Pulmonary artery endothelial cell (primary cell): ENCODE data around the gene ZNF341. TPM values are rescaled to one million over a fixed set of nuclear protein-coding genes. Genes with fewer than 3 reads are reported as not detected.

Experiments
- DNase-seq: peaks from one replicate; pipeline ENCODE4 v3.0.0-alpha.2; 2011; ENCODE audit warnings: low read depth, low spot score
- total RNA-seq: library from RNA; depleted of rRNA; stranded (reverse); fragments of >200 nt; gene quantifications from 2 replicates; pipeline ENCODE4 v1.2.3, GENCODE V29; 2014

ZNF341 gene
- total RNA-seq, 1 donor from 2014 or later, result 0.86 TPM

- no peak for DNase-seq
These were observed 30.0 kb upstream of the ZNF341 start for GRCh38 chr20:33701629-33702450.

GRCh38 chr20:33702861-33703260 lies 28.9 kb upstream of the ZNF341 start:
- no peak for DNase-seq

GRCh38 chr20:33703498-33704137 lies 28.2 kb upstream of the ZNF341 start:
- no peak for DNase-seq

GRCh38 chr20:33704197-33704924 lies 27.4 kb upstream of the ZNF341 start:
- DNase-seq, result no peak

- no peak for DNase-seq
These were observed 24.1 kb upstream of the ZNF341 start for GRCh38 chr20:33707668-33708067.

- no peak for DNase-seq
These were observed 22.4 kb upstream of the ZNF341 start for GRCh38 chr20:33709398-33709797.

GRCh38 chr20:33709905-33710541 lies 21.8 kb upstream of the ZNF341 start:
- DNase-seq, result no peak

GRCh38 chr20:33710681-33711445 lies 20.9 kb upstream of the ZNF341 start:
- no peak for DNase-seq

GRCh38 chr20:33711446-33711738 lies 20.4 kb upstream of the ZNF341 start:
- DNase-seq, result no peak

- no peak for DNase-seq
These were observed 17.9 kb upstream of the ZNF341 start for GRCh38 chr20:33713865-33714367.

GRCh38 chr20:33716498-33716897 lies 15.3 kb upstream of the ZNF341 start:
- no peak for DNase-seq

GRCh38 chr20:33719277-33719988 lies 12.4 kb upstream of the ZNF341 start:
- no peak for DNase-seq

GRCh38 chr20:33719989-33720709 lies 11.6 kb upstream of the ZNF341 start, which contains the start of gene PXMP4:
Gene PXMP4 (minus strand): TSS chr20:33720310. CDS start chr20:33720207, 103 bp downstream.
- peak; percentile 96 for DNase-seq

GRCh38 chr20:33721391-33722140 lies 10.2 kb upstream of the ZNF341 start:
- no peak for DNase-seq

GRCh38 chr20:33724439-33725094 lies 7.2 kb upstream of the ZNF341 start:
- DNase-seq, result no peak

GRCh38 chr20:33725607-33726264 lies 6.1 kb upstream of the ZNF341 start:
- DNase-seq, result no peak

GRCh38 chr20:33727115-33727479 lies 4.7 kb upstream of the ZNF341 start:
- DNase-seq, result no peak

- no peak for DNase-seq
These were observed 4.0 kb upstream of the ZNF341 start for GRCh38 chr20:33727806-33728205.
